NCI-H146 treated with DMSO at 0.1 percent for 48 hours (cell line): ENCODE data around the gene TEN1.
A peak's percentile ranks its signal among the peaks of the same experiment; 100 is the strongest.

ENCODE experiments used
- DNase-seq: peaks from one replicate; lab custom pipeline; 2025; ENCODE audit not compliant: unreplicated experiment; lab: John Stamatoyannopoulos, UW

The TEN1 gene

GRCh38 chr17:76005263-76006149 is 26.5 kb downstream of the TEN1 start:
- DNase-seq, result peak; percentile 34

GRCh38 chr17:76007131-76007849 is 28.2 kb downstream of the TEN1 start:
- no peak for DNase-seq

GRCh38 chr17:76007850-76008165 is 28.8 kb downstream of the TEN1 start:
- DNase-seq, result no peak

- no peak for DNase-seq
These were observed 29.2 kb downstream of the TEN1 start for GRCh38 chr17:76008208-76008607.

GRCh38 chr17:76008630-76009425 is 29.8 kb downstream of the TEN1 start:
- no peak for DNase-seq

GRCh38 chr17:76009447-76009846 is 30.4 kb downstream of the TEN1 start:
- no peak for DNase-seq

GRCh38 chr17:76009969-76010661 is 31.1 kb downstream of the TEN1 start:
- no peak for DNase-seq

GRCh38 chr17:76011951-76012350 is 32.9 kb downstream of the TEN1 start:
- no peak for DNase-seq

GRCh38 chr17:76013377-76013932 is 34.4 kb downstream of the TEN1 start:
- DNase-seq, result no peak

- DNase-seq, result peak; percentile 85
These were observed 35.3 kb downstream of the TEN1 start for GRCh38 chr17:76014100-76014924.

- no peak for DNase-seq
These were observed 35.9 kb downstream of the TEN1 start for GRCh38 chr17:76014925-76015261.

GRCh38 chr17:76017481-76018339 is 38.7 kb downstream of the TEN1 start:
- no peak for DNase-seq

GRCh38 chr17:76018340-76018680 is 39.3 kb downstream of the TEN1 start:
- DNase-seq, result no peak

- DNase-seq, result no peak
These were observed 39.8 kb downstream of the TEN1 start for GRCh38 chr17:76018801-76019200.

- DNase-seq, result no peak
These were observed 40.9 kb downstream of the TEN1 start for GRCh38 chr17:76019833-76020467.

GRCh38 chr17:76022285-76022684 is 43.2 kb downstream of the TEN1 start:
- DNase-seq, result no peak

GRCh38 chr17:76022973-76023899 is 44.2 kb downstream of the TEN1 start:
- no peak for DNase-seq

GRCh38 chr17:76023900-76024237 is 44.8 kb downstream of the TEN1 start:
- no peak for DNase-seq
